ENCODE data around the gene ANKRD52. TPM values are rescaled to one million over a fixed set of nuclear protein-coding genes. Genes with fewer than 3 reads are reported as not detected.

ANKRD52 gene
- total RNA-seq, 1 experiment from 2014 or later, result 56.6 TPM

- TF ChIP-seq ZBTB33 (IDR thresholded peaks at IDR 0.05; ENCODE audit: extremely low read depth, insufficient replicate concordance, low read length), result no peak
- no peak for TF ChIP-seq CEBPB (IDR thresholded peaks at IDR 0.05; ENCODE audit: low read depth)
- TF ChIP-seq YY1 (IDR thresholded peaks at IDR 0.05; ENCODE audit: extremely low read depth, insufficient replicate concordance, low read depth, low read length), result no peak
- no peak for TF ChIP-seq EGR1 (IDR thresholded peaks at IDR 0.05; ENCODE audit: low read depth)
- no peak for TF ChIP-seq SRF (IDR thresholded peaks at IDR 0.05; ENCODE audit: low read depth)
- TF ChIP-seq POLR2A (IDR thresholded peaks at IDR 0.05; ENCODE audit: borderline replicate concordance, extremely low read depth, insufficient read depth, insufficient read length), result no peak
Observed at GRCh38 chr12:56258068-56258819, at the start of gene ANKRD52 (continued).

- Histone ChIP-seq H3K9ac (ENCODE audit: low read length) (no peak overlapping the region), H2AFZ (ENCODE audit: low read depth, low read length, poor library complexity, severe bottlenecking) (no peak overlapping the region), H3K79me2 (ENCODE audit: insufficient read depth, low read length) (0 out of 2 replicates have a peak, but pooled peaks cover 7% of the 10 kb centered on the region), H3K4me1 (ENCODE audit: control insufficient read depth in 1 of 2, insufficient read depth in 2 of 2, low read length in 2 of 2) (peaks cover 5 to 6% of the 10 kb centered on the region in 2 experiments; a peak in 2 of 4 replicates), H3K4me2 (ENCODE audit: low read length) (no peak overlapping the region), H3K4me3 (replicated peaks in 1 of 2; ENCODE audit: low read depth in 1 of 2, low read length in 2 of 2) (no peak overlapping the region), H3K27ac (ENCODE audit: low read depth, low read length) (no peak overlapping the region), H3K9me3 (ENCODE audit: control insufficient read depth in 1 of 2, insufficient read depth in 1 of 2, low read depth in 1 of 2, low read length in 2 of 2) (no peaks in the 10 kb centered on the region), H3K9me2 (ENCODE audit: insufficient read depth) (no peaks in the 10 kb centered on the region), H3K27me3 (ENCODE audit: insufficient read depth, low read length) (no peaks in the 10 kb centered on the region), H4K20me1 (ENCODE audit: insufficient read depth) (no peaks in the 10 kb centered on the region), H3K36me3 (ENCODE audit: control insufficient read depth in 1 of 2, insufficient read depth in 2 of 2, low read length in 2 of 2) (peaks cover 20 to 21% of the 10 kb centered on the region in 2 experiments; a peak in 3 of 4 replicates)
- DNase-seq (ENCODE audit: low read depth, low spot score) (no peak), ATAC-seq (no peak)
- TF ChIP-seq CBX3 (IDR thresholded peaks at IDR 0.05; ENCODE audit: low read depth) (no peak), SRF (IDR thresholded peaks at IDR 0.05; ENCODE audit: low read depth) (no peak), EGR1 (IDR thresholded peaks at IDR 0.05; ENCODE audit: low read depth) (no peak), ZNF274 (IDR thresholded peaks at IDR 0.05; ENCODE audit: low read depth, low read length) (no peak), EZH2 (IDR thresholded peaks at IDR 0.05) (no peak), ZBTB33 (IDR thresholded peaks at IDR 0.05; ENCODE audit: extremely low read depth, insufficient replicate concordance, low read length) (no peak), CEBPB (IDR thresholded peaks at IDR 0.05; ENCODE audit: low read depth) (no peak), POLR2A (IDR thresholded peaks at IDR 0.05; ENCODE audit: borderline replicate concordance, extremely low read depth, insufficient read depth, insufficient read length) (no peak)
- CTCF ChIA-PET, result interaction anchor here (1.2 kb wide), 1 partner anchor 157 kb away, joined by 3 read pairs; no protein-coding TSS in a partner anchor
- POLR2A ChIA-PET, result no interaction called here
- no TSS peak for BruUV-seq (replicated peaks)
- RAD21 ChIA-PET (ENCODE audit: low non-redundant PET in 1 of 2, low total read pairs in 2 of 2, uncharacterized antibody in 2 of 2, unreplicated experiment in 2 of 2), result no interaction called here
- intact Hi-C loops (cut with micrococcal nuclease), result no loop called here
Observed at GRCh38 chr12:56307221-56307965, 49.2 kb upstream of the ANKRD52 start.

All from HCT116 (cell line).